ENCODE measurements around the gene BACE2. TPM values are rescaled to one million over a fixed set of nuclear protein-coding genes. Genes with fewer than 3 reads are reported as not detected.
A peak's percentile ranks its signal among the peaks of the same experiment; 100 is the strongest.
"Not testable (repeated sequence)": the region's sequence is repeated elsewhere in the genome, so short reads cannot be mapped to it uniquely, and the experiment has no call there.

Gene BACE2
- total RNA-seq, 2 donors from 2014 or later, result 1.3 TPM; not detected in 1

- ATAC-seq; H3K27ac Mint-ChIP-seq; DNase-seq (ENCODE audit: low spot score in 2 of 2): not testable (repeated sequence)
- peaks cover 16 to 23% of the 10 kb centered on the region in 2 donors for H3K9me3 Mint-ChIP-seq
- H3K36me3 Mint-ChIP-seq, result peaks cover 0 to 17% of the 10 kb centered on the region in 2 donors
Observed at GRCh38 chr21:41256231-41256630, 88.3 kb downstream of the BACE2 start.

DNA sequence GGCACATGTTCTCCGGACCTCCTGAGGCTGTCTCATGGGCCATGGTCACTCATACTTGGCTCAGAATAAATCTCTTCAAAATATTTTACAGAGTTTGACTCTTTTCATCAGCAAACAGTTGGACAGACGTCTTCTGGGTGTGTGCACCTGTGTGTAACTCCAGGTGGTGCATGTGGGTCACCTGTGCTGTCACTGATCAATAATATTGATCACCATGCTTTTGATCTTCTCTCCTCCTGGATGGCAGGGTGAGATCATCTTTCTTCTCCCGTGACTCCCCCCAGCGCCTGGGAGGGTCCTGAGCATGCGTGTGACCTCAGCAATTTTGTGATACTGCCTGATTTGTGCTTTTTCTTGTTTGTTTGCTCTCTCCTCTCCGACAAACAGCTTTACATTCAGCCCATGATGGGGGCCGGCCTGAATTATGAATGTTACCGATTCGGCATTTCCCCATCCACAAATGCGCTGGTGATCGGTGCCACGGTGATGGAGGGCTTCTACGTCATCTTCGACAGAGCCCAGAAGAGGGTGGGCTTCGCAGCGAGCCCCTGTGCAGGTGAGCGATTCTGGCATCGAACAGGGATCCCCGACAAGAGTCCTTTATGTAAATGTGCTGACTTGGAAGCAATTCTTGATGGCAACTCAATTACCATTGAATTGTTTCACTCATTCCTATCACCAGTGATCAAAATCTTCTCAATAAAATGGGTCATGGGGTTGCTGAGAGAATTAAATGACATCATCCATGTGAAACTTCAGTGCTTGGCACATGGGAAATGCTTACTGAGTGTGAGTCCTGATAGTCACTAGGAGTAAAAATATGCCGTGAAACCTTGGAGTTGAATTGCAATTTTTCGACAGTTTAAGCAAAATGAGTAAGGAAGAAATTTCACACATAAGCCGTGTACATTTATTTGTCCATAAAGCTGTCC is 89.1 kb downstream of the BACE2 start:
- H3K9me3 Mint-ChIP-seq, result peaks cover 16 to 23% of the 10 kb centered on the region in 2 donors
- H3K27ac Mint-ChIP-seq, result no peak overlapping the region
- no peak for ATAC-seq
- peaks cover 0 to 17% of the 10 kb centered on the region in 2 donors for H3K36me3 Mint-ChIP-seq
- no peak for DNase-seq (ENCODE audit: low spot score in 2 of 2)

DNA sequence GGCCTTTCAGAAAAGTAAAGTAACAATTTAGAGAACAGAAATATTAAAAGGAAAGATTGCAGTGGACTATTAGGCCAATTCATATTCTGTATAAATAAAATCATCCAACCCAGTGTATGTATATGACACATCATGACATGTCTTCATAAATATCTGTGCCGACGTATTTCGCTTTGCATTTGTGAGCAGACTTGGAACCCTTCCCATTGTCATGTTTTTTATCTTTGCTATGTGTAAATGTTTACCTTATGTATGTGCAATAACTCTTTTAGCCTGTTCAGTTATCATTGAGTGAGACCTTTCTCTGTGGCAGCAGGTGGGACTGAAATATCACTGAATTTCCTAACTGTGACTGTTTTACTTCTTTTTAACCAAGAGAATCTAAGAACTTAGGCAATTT is 90.7 kb downstream of the BACE2 start:
- Mint-ChIP-seq H3K36me3 (peaks cover 0 to 17% of the 10 kb centered on the region in 2 donors), H3K9me3 (peaks cover 16 to 23% of the 10 kb centered on the region in 2 donors), H3K27ac (no peak overlapping the region)
- ATAC-seq (no peak), DNase-seq (ENCODE audit: low spot score in 2 of 2) (no peak)

GRCh38 chr21:41260428-41260827 is 92.5 kb downstream of the BACE2 start:
- H3K9me3 Mint-ChIP-seq, result peaks cover 4 to 11% of the 10 kb centered on the region in 2 donors
- no peak for ATAC-seq
- DNase-seq (ENCODE audit: low spot score in 2 of 2), result no peak
- peaks cover 0 to 5% of the 10 kb centered on the region in 2 donors for H3K36me3 Mint-ChIP-seq
- no peak overlapping the region for H3K27ac Mint-ChIP-seq

GRCh38 chr21:41267346-41267745 is 99.4 kb downstream of the BACE2 start:
- DNase-seq (ENCODE audit: low spot score in 2 of 2), result no peak
- H3K9me3 Mint-ChIP-seq, result peaks cover 2 to 3% of the 10 kb centered on the region in 2 donors
- H3K27ac Mint-ChIP-seq, result no peak overlapping the region
- peaks cover under 1 to 3% of the 10 kb centered on the region in 2 donors for H3K36me3 Mint-ChIP-seq
- ATAC-seq, result no peak

DNA sequence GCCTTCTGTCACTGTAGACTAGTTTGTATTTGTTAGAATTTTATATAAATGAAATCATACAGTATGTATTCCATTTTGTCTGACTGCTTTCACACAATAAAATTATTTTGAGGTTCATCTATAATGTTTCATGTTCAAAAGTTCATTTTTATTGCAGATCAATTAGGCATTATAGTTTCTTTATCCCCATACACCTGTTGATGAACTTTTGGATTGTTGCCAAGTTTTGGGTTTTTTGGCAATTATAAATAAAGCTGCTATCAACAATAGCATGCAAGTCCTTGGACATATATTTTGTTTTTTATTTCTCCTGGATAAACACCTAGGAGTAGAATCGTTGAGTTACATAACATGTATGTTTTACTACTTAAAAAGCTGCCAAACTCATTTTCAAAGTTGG is 101.6 kb downstream of the BACE2 start:
- Mint-ChIP-seq H3K36me3 (peaks cover 8 to 10% of the 10 kb centered on the region in 2 donors), H3K9me3 (peaks cover 9 to 10% of the 10 kb centered on the region in 2 donors)
- no peak for ATAC-seq

GRCh38 chr21:41277196-41277595 is 109.2 kb downstream of the BACE2 start:
- Mint-ChIP-seq H3K9me3 (peaks cover 8% of the 10 kb centered on the region in 2 donors), H3K36me3 (peaks cover 8% of the 10 kb centered on the region in 2 donors), H3K27ac (no peak overlapping the region)
- ATAC-seq, result no peak
- no peak for DNase-seq (ENCODE audit: low spot score in 2 of 2)

More for the DNA sequence above, 101.6 kb downstream of the BACE2 start:
- DNase-seq (ENCODE audit: low spot score in 2 of 2), result no peak
- no peak overlapping the region for H3K27ac Mint-ChIP-seq

DNA sequence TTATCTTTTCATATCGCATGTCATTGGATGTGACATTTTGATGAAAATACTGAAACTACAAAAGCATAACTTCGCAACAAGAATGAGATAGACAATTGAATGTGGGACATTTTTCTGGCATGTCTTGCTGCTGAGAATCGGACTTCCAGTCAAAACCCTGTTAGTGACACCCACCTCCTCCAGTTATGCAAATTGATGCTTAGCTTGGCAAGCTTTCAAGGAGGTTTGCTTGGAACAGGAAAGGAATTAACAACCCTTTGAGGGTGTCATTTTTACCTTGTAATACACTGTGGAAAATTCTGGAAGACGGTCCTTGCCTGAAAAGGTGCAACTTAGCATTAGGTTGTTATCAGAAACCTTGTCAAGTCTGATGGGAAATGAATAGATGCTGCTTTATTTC is 109.9 kb downstream of the BACE2 start:
- no peak overlapping the region for H3K27ac Mint-ChIP-seq
- peaks cover 2% of the 10 kb centered on the region in 2 donors for H3K9me3 Mint-ChIP-seq
- peaks cover 2 to 3% of the 10 kb centered on the region in 2 donors for H3K36me3 Mint-ChIP-seq
- ATAC-seq (no peak), DNase-seq (ENCODE audit: low spot score in 2 of 2) (no peak)

DNA sequence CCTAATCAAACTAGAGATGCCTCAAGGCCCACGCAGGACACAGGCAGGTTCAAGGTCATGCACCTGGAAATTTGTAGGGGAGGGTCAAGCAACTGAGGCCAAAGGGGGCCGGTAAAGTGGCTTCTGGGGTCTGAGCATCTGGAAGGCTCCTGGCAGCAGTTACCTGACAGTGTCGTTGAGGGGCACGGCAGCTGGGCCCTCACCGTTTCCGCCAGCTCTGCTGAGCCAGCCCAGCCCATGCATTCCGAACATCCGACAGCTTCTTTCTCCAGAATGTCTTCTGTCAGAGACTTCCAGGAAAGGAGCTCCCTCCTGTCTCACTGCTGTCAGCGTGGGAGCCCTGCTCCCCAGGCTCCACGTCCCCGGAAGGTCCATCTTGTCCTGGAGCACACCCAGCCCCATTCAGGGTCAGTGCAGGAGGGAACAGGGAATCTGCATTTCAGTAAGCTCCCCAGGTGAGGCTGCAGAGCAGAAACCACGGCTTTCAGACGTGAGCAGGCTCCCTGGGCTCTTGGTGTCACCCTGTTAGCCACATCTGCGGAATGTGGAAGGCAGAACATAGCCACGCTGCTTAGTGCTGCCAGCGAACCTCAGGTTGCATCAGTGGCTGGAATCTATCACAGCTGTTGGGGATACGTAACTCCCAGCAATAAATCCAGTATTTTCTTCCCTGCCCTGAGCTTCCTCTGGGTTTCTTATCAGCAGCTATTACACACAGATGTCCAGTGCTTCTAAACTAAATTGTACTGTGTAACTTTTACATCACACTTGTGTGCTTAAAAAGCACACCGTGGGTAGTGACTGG is 112.4 kb downstream of the BACE2 start:
- Mint-ChIP-seq H3K27ac (no peak overlapping the region), H3K9me3 (no peaks in the 10 kb centered on the region), H3K36me3 (no peaks in the 10 kb centered on the region)
- no peak for DNase-seq (ENCODE audit: low spot score in 2 of 2)
- ATAC-seq, result no peak

GRCh38 chr21:41282412-41282811 is 114.5 kb downstream of the BACE2 start:
- Mint-ChIP-seq H3K27ac (no peak overlapping the region), H3K36me3 (no peaks in the 10 kb centered on the region), H3K9me3 (no peaks in the 10 kb centered on the region)
- no peak for ATAC-seq
- no peak for DNase-seq (ENCODE audit: low spot score in 2 of 2)

- DNase-seq (ENCODE audit: low spot score in 2 of 2) (peak in 1 of 2 donors; percentile 44), ATAC-seq (peak; percentile 92 to 93)
- Mint-ChIP-seq H3K27ac (no peak overlapping the region), H3K36me3 (no peaks in the 10 kb centered on the region), H3K9me3 (no peaks in the 10 kb centered on the region)
Observed at GRCh38 chr21:41283211-41283818, 115.4 kb downstream of the BACE2 start.

DNA sequence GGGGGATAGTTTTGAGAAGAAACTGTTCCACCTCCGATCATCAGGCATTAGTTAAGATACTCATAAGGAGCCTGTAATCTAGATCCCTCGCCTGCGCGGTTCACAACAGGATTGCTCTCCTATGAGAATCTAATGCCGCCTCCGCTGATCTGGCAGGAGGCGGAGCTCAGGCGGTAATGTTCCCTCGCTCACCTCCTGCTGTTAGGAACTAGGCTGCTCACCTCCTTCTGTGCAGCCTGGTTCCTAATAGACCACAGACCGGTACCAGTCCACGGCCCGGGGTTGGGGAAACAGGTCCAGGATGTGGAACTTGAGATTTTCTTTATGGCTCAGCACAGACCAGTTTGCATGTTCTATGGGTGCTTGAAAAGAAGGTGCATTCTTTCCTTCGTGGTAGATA is 121.5 kb downstream of the BACE2 start:
- ATAC-seq (no peak), DNase-seq (ENCODE audit: low spot score in 2 of 2) (no peak)
- Mint-ChIP-seq H3K9me3 (no peaks in the 10 kb centered on the region), H3K27ac (no peak overlapping the region), H3K36me3 (no peaks in the 10 kb centered on the region)

GRCh38 chr21:41290106-41290799 is 122.3 kb downstream of the BACE2 start:
- Mint-ChIP-seq H3K27ac (no peak overlapping the region), H3K9me3 (no peaks in the 10 kb centered on the region), H3K36me3 (no peaks in the 10 kb centered on the region)
- no peak for ATAC-seq
- no peak for DNase-seq (ENCODE audit: low spot score in 2 of 2)

DNA sequence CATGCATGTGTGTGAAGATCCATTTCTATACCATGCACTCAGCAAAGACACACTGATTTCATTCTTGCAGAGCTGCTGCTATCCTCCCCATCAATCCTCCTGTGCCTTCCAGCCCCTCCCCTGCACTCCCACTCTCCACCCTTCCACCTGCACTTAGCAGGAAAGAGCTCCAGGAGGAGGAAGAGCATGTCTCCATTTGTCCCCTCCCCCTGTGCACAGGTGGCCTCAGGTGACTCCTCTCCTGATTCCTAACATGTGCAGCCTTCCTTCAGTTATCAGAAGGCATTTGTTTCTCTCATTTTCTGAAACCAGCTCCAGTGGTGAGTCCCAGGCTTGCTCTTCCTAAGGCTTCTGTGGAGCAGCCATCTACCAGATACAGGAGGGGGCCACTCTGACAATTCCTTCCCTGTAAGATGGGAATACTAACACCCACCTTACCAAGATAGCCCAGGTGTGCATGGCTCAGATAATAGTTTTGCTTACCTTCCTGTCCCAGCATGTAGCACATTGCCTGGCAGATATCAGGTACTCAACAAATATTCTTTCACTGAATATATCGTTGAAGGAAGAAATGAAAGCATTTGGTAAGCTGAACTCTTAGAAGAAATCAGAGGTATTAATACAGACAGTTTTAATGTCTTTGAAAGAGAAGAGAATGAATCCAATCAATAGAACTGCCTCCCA is 126.7 kb downstream of the BACE2 start:
- ATAC-seq (no peak), DNase-seq (ENCODE audit: low spot score in 2 of 2) (no peak)
- H3K27ac Mint-ChIP-seq, result no peak overlapping the region
- peaks cover 0 to 4% of the 10 kb centered on the region in 2 donors for H3K9me3 Mint-ChIP-seq
- H3K36me3 Mint-ChIP-seq, result no peaks in the 10 kb centered on the region

- Mint-ChIP-seq H3K9me3 (peaks cover 0 to 4% of the 10 kb centered on the region in 2 donors), H3K36me3 (no peaks in the 10 kb centered on the region), H3K27ac (no peak overlapping the region)
- ATAC-seq (no peak), DNase-seq (ENCODE audit: low spot score in 2 of 2) (no peak)
Observed at GRCh38 chr21:41295721-41296254, 127.8 kb downstream of the BACE2 start.

All from activated naive CD4-positive, alpha-beta T cell treated with anti-CD3 and anti-CD28 coated beads, Interleukin-2, amount 50 U/mL, for 72 hours (primary cell).